ENCODE measurements around the gene SCLY. TPM values are rescaled to one million over a fixed set of nuclear protein-coding genes. Genes with fewer than 3 reads are reported as not detected.

The SCLY gene
- total and polyA plus RNA-seq, 2 of the 8 experiments (the other 6 are each of a cell fraction or from before 2014, with no cell fraction given): 79.0 to 79.5 TPM

- TF ChIP-seq TAF1 (IDR thresholded peaks at IDR 0.05; ENCODE audit: low read depth, low read length) (no peak), CEBPB (IDR thresholded peaks at IDR 0.05; ENCODE audit: low read depth, low read length) (no peak), SP2 (IDR thresholded peaks at IDR 0.05; ENCODE audit: low read length) (no peak), CBX5 (IDR thresholded peaks at IDR 0.05; ENCODE audit: low read depth, low read length) (no peak), KDM5A (IDR thresholded peaks at IDR 0.05; ENCODE audit: low read length) (no peak)
Observed at GRCh38 chr2:238029853-238030252, 30.9 kb upstream of the SCLY start (continued).
